NCI-H345 (cell line): ENCODE data around the gene ISCA2.

ENCODE experiments used
- DNase-seq: peaks from one replicate; lab custom pipeline; 2025; lab: John Stamatoyannopoulos, UW

The ISCA2 gene

GRCh38 chr14:74483321-74483720, 10.2 kb upstream of the ISCA2 start:
- DNase-seq, result no peak

GRCh38 chr14:74486164-74486563, 7.4 kb upstream of the ISCA2 start:
- DNase-seq, result no peak

- no peak for DNase-seq
These were observed 4.7 kb upstream of the ISCA2 start for GRCh38 chr14:74488786-74489397.

GRCh38 chr14:74490486-74490885, 3.1 kb upstream of the ISCA2 start:
- DNase-seq, result no peak

GRCh38 chr14:74491956-74492775, 1.4 kb upstream of the ISCA2 start:
- DNase-seq, result no peak

GRCh38 chr14:74492776-74493342, 706 bp upstream of the ISCA2 start, which contains the start of gene NPC2:
TSS of gene NPC2 (minus strand) at chr14:74493305. CDS start at chr14:74493274, 31 bp downstream.
- no peak for DNase-seq

GRCh38 chr14:74495356-74495755, 1.8 kb downstream of the ISCA2 start:
- no peak for DNase-seq

GRCh38 chr14:74500417-74501134, 7.0 kb downstream of the ISCA2 start:
- DNase-seq, result peak; percentile 46

- peak; percentile 60 for DNase-seq
These were observed 7.6 kb downstream of the ISCA2 start for GRCh38 chr14:74501135-74501614.

- no peak for DNase-seq
These were observed 8.1 kb downstream of the ISCA2 start for GRCh38 chr14:74501691-74502090.

- DNase-seq, result no peak
These were observed 8.9 kb downstream of the ISCA2 start for GRCh38 chr14:74502236-74503019.

- DNase-seq, result no peak
These were observed 9.8 kb downstream of the ISCA2 start for GRCh38 chr14:74503291-74503937.

GRCh38 chr14:74503938-74504335, 10.4 kb downstream of the ISCA2 start:
- DNase-seq, result no peak

- DNase-seq, result no peak
These were observed 10.8 kb downstream of the ISCA2 start for GRCh38 chr14:74504412-74504811.

GRCh38 chr14:74504874-74505720, 11.5 kb downstream of the ISCA2 start:
- no peak for DNase-seq

GRCh38 chr14:74505831-74506230, 12.3 kb downstream of the ISCA2 start:
- DNase-seq, result no peak

GRCh38 chr14:74506411-74506851, 12.9 kb downstream of the ISCA2 start:
- DNase-seq, result no peak

GRCh38 chr14:74507085-74507484, 13.5 kb downstream of the ISCA2 start:
- DNase-seq, result no peak

- DNase-seq, result no peak
These were observed 14.3 kb downstream of the ISCA2 start for GRCh38 chr14:74507840-74508239.

GRCh38 chr14:74508292-74508731, 14.7 kb downstream of the ISCA2 start:
- peak; percentile 21 for DNase-seq
